Neural progenitor cell (in vitro differentiated cells): Measurements from ENCODE around the gene ANXA8L1. TPM values are rescaled to one million over a fixed set of nuclear protein-coding genes. Genes with fewer than 3 reads are reported as not detected.
"Not testable (repeated sequence)": the region's sequence is repeated elsewhere in the genome, so short reads cannot be mapped to it uniquely, and the experiment has no call there.

Experiments
- DNase-seq: peaks from one replicate; pipeline ENCODE4 v3.0.0-alpha.2; 2016; ENCODE audit warnings: low spot score
- H2AFZ ChIP-seq: fragments of 200-600 bp; sonication (generic); replicated peaks from 2 replicates; pipeline ENCODE4 v1.6.1; 2016; ENCODE audit warnings: antibody characterized with exemption
- H3F3A ChIP-seq: fragments of 200-600 bp; sonication (generic); 2 replicates; pipeline ENCODE4 v1.6.1; 2016; ENCODE audit warnings: antibody characterized with exemption, low read depth
- H3K27ac ChIP-seq: fragments of 200-600 bp; sonication (generic); 2 replicates; pipeline ENCODE4 v1.5.1; 2016; ENCODE audit warnings: mild to moderate bottlenecking
- H3K27me3 ChIP-seq: fragments of 200-600 bp; sonication (generic); 2 replicates; pipeline ENCODE4 v1.6.1; 2016; ENCODE audit warnings: mild to moderate bottlenecking, moderate library complexity
- H3K36me3 ChIP-seq: fragments of 200-600 bp; sonication (generic); 2 replicates; pipeline ENCODE4 v1.5.1; 2016
- H3K4me1 ChIP-seq: fragments of 200-600 bp; sonication (generic); 2 replicates; pipeline ENCODE4 v1.6.1; 2016; ENCODE audit warnings: mixed run types
- H3K4me2 ChIP-seq: fragments of 200-600 bp; sonication (generic); 2 replicates; pipeline ENCODE4 v1.6.1; 2016
- H3K4me3 ChIP-seq: fragments of 200-600 bp; sonication (generic); 2 replicates; pipeline ENCODE4 v1.5.1; 2016
- H3K79me2 ChIP-seq: fragments of 200-600 bp; sonication (generic); 2 replicates; pipeline ENCODE4 v1.6.1; 2016; ENCODE audit warnings: low read depth
- H3K9ac ChIP-seq: fragments of 200-600 bp; sonication (generic); 2 replicates; pipeline ENCODE4 v1.6.1; 2016
- H3K9me3 ChIP-seq: fragments of 200-600 bp; sonication (generic); 2 replicates; pipeline ENCODE4 v1.5.1; 2016; ENCODE audit warnings: low read depth
- H4K20me1 ChIP-seq: fragments of 200-600 bp; sonication (generic); 2 replicates; pipeline ENCODE4 v1.6.1; 2016; ENCODE audit warnings: low read depth
- H3K27ac Mint-ChIP-seq: 3 replicates; pipeline ENCODE4 v1.8.0; 2021; ENCODE audit warnings: mixed read lengths
- H3K27me3 Mint-ChIP-seq: 2 replicates; pipeline ENCODE4 v1.8.0; 2022; ENCODE audit warnings: low read depth, mild to moderate bottlenecking, inconsistent platforms, moderate library complexity, mixed read lengths; ENCODE audit not compliant: insufficient read depth
- H3K36me3 Mint-ChIP-seq: 3 replicates; pipeline ENCODE4 v1.8.0; 2021; ENCODE audit warnings: mixed read lengths
- H3K4me1 Mint-ChIP-seq: 3 replicates; pipeline ENCODE4 v1.8.0; 2021; ENCODE audit warnings: mixed read lengths
- H3K4me3 Mint-ChIP-seq: 3 replicates; pipeline ENCODE4 v1.8.0; 2021; ENCODE audit warnings: mild to moderate bottlenecking, moderate library complexity, mixed read lengths
- H3K9me3 Mint-ChIP-seq: 3 replicates; pipeline ENCODE4 v1.8.0; 2020; ENCODE audit warnings: mixed read lengths
- total RNA-seq: library from RNA; depleted of rRNA; stranded (reverse); fragments of >200 nt; gene quantifications from 2 replicates; pipeline ENCODE4 v1.2.3, GENCODE V29; 2015; ENCODE audit warnings: low replicate concordance

Gene ANXA8L1
- total RNA-seq, 1 donor from 2014 or later: not detected

- not testable (repeated sequence) for DNase-seq, H3K4me1 Mint-ChIP-seq, H3K36me3 Mint-ChIP-seq, H3K27me3 Mint-ChIP-seq, H3K4me2 ChIP-seq, H3F3A ChIP-seq, H3K9me3 Mint-ChIP-seq, H3K36me3 ChIP-seq, H3K9me3 ChIP-seq, H3K4me3 Mint-ChIP-seq, H3K27me3 ChIP-seq, H4K20me1 ChIP-seq, H2AFZ ChIP-seq, H3K4me1 ChIP-seq, H3K27ac ChIP-seq, H3K27ac Mint-ChIP-seq, H3K9ac ChIP-seq, H3K79me2 ChIP-seq, H3K4me3 ChIP-seq
Measured at GRCh38 chr10:46415291-46415690, 39.7 kb downstream of the ANXA8L1 start.

- H3K4me3 ChIP-seq, H3K4me1 Mint-ChIP-seq, H3K36me3 Mint-ChIP-seq, H3K27ac ChIP-seq, H3K27me3 ChIP-seq, H3K4me3 Mint-ChIP-seq, H3F3A ChIP-seq, H3K79me2 ChIP-seq, H3K9me3 ChIP-seq, H3K27ac Mint-ChIP-seq, H3K27me3 Mint-ChIP-seq, H3K4me2 ChIP-seq, H3K9me3 Mint-ChIP-seq, H3K4me1 ChIP-seq, DNase-seq, H3K36me3 ChIP-seq, H2AFZ ChIP-seq, H4K20me1 ChIP-seq, H3K9ac ChIP-seq: not testable (repeated sequence)
Measured at GRCh38 chr10:46418283-46418682, 42.7 kb downstream of the ANXA8L1 start.

GRCh38 chr10:46419570-46420379 lies 44.2 kb downstream of the ANXA8L1 start:
- not testable (repeated sequence) for H3K4me2 ChIP-seq, H3K4me1 Mint-ChIP-seq, H3K4me3 Mint-ChIP-seq, H3K9me3 Mint-ChIP-seq, H3K27me3 ChIP-seq, H3K27ac Mint-ChIP-seq, H3K79me2 ChIP-seq, H3K9ac ChIP-seq, H3K9me3 ChIP-seq, H4K20me1 ChIP-seq, H3K4me1 ChIP-seq, H3K27ac ChIP-seq, DNase-seq, H3K36me3 ChIP-seq, H3K36me3 Mint-ChIP-seq, H2AFZ ChIP-seq, H3K27me3 Mint-ChIP-seq, H3K4me3 ChIP-seq, H3F3A ChIP-seq

- H3K9me3 ChIP-seq, H3K27me3 ChIP-seq, H3K4me3 Mint-ChIP-seq, H3K9me3 Mint-ChIP-seq, H3F3A ChIP-seq, H3K4me1 Mint-ChIP-seq, H3K4me1 ChIP-seq, H3K27me3 Mint-ChIP-seq, H3K27ac Mint-ChIP-seq, H3K79me2 ChIP-seq, H3K36me3 ChIP-seq, H3K36me3 Mint-ChIP-seq, DNase-seq, H3K4me2 ChIP-seq, H3K9ac ChIP-seq, H4K20me1 ChIP-seq, H3K27ac ChIP-seq, H3K4me3 ChIP-seq, H2AFZ ChIP-seq: not testable (repeated sequence)
Measured at GRCh38 chr10:46423550-46423949, 48.0 kb downstream of the ANXA8L1 start.

- H3K27me3 ChIP-seq, H3K4me1 Mint-ChIP-seq, H3K36me3 ChIP-seq, H4K20me1 ChIP-seq, H3K9ac ChIP-seq, H3K4me3 Mint-ChIP-seq, H3K27me3 Mint-ChIP-seq, H3K9me3 Mint-ChIP-seq, H3K4me3 ChIP-seq, H3K36me3 Mint-ChIP-seq, H3K9me3 ChIP-seq, H3K27ac ChIP-seq, DNase-seq, H3K27ac Mint-ChIP-seq, H3K4me2 ChIP-seq, H3K4me1 ChIP-seq, H2AFZ ChIP-seq, H3K79me2 ChIP-seq, H3F3A ChIP-seq: not testable (repeated sequence)
Measured at GRCh38 chr10:46440942-46441341, 65.4 kb downstream of the ANXA8L1 start.

Other genes starting within 250 kb of the ANXA8L1 start
- gene ANTXRL, start 88.8 kb upstream of the ANXA8L1 start, total RNA-seq: not detected in 2 replicates
- 0.22 TPM in 1 of 2 replicates, not detected in the other for gene NPY4R, start 90.2 kb downstream of the ANXA8L1 start, total RNA-seq
- 6.9 and 18.1 TPM in 2 replicates for gene GPRIN2, start 180.9 kb downstream of the ANXA8L1 start, total RNA-seq
- 0.15 and 0.17 TPM in 2 replicates for gene SYT15, start 203.4 kb downstream of the ANXA8L1 start, total RNA-seq